Panc1 (cell line): ENCODE data around the gene RNF7. TPM values are rescaled to one million over a fixed set of nuclear protein-coding genes. Genes with fewer than 3 reads are reported as not detected.

ENCODE experiments used
- ATAC-seq: fragments of 200-7000 bp; cut with Tn5 transposase; 2 replicates; pipeline ENCODE4 v1.9.1; 2020; ENCODE audit warnings: mild to moderate bottlenecking, moderate library complexity
- BruUV-seq: library from RNA; stranded (reverse); fragments of 400-500 nt; replicated peaks from 2 replicates; lab custom pipeline; 2021; lab: Mats Ljungman, UMichigan
- CTCF ChIA-PET: fragments of 300-600 bp; sonication (Branson Sonifier 250); formaldehyde crosslinking; loops from one replicate; lab custom pipeline; 2022; ENCODE audit warnings: antibody characterized with exemption; lab: Charles Lee
- POLR2A ChIA-PET: fragments of 300-600 bp; sonication (Branson Sonifier 250); formaldehyde crosslinking; loops from one replicate; lab custom pipeline; 2022; ENCODE audit warnings: antibody characterized with exemption; lab: Charles Lee
- DNase-seq: peaks from one replicate; pipeline ENCODE4 v3.0.0-alpha.2; 2010; ENCODE audit warnings: low read depth, low spot score
- H3K27ac ChIP-seq: 2 replicates; pipeline ENCODE4 v1.5.1; 2011; ENCODE audit warnings: mild to moderate bottlenecking, low read length, inconsistent platforms
- H3K27me3 ChIP-seq: fragments of 200-500 bp; sonication (Bioruptor generic); 2 replicates; pipeline ENCODE4 v1.6.0; 2014; ENCODE audit warnings: low read length, inconsistent platforms; ENCODE audit not compliant: control insufficient read depth, insufficient read depth
- H3K36me3 ChIP-seq: fragments of 200-500 bp; sonication (Bioruptor generic); 2 replicates; pipeline ENCODE4 v1.5.1; 2014; ENCODE audit warnings: inconsistent platforms, mild to moderate bottlenecking, low read length, moderate library complexity; ENCODE audit not compliant: control insufficient read depth, insufficient read depth
- H3K4me1 ChIP-seq: 2 replicates; pipeline ENCODE4 v1.5.1; 2011; ENCODE audit warnings: inconsistent platforms, mild to moderate bottlenecking, low read length, moderate library complexity; ENCODE audit not compliant: control insufficient read depth, insufficient read depth
- H3K4me3 ChIP-seq, 2 experiments: 2 replicates each; pipeline ENCODE4 v1.5.1; 2011 to 2012; ENCODE audit warnings: low read depth in 2 of 2, low read length in 2 of 2, mild to moderate bottlenecking in 2 of 2, inconsistent platforms in 1 of 2, moderate library complexity in 1 of 2
- H3K9me3 ChIP-seq: fragments of 200-500 bp; sonication (Bioruptor generic); 2 replicates; pipeline ENCODE4 v1.5.1; 2014; ENCODE audit warnings: low read depth, mild to moderate bottlenecking, inconsistent platforms, low read length, moderate library complexity; ENCODE audit not compliant: control insufficient read depth, insufficient read depth
- POLR2AphosphoS5 ChIP-seq: IDR thresholded peaks from 2 replicates; pipeline ENCODE4 v1.6.1; 2012; ENCODE audit warnings: mild to moderate bottlenecking, low read depth, low read length, moderate library complexity
- SIN3A ChIP-seq: IDR thresholded peaks from 2 replicates; pipeline ENCODE4 v1.6.1; 2012; ENCODE audit warnings: low read depth, mild to moderate bottlenecking, low read length, moderate library complexity, borderline replicate concordance; ENCODE audit not compliant: insufficient read depth
- TCF7L2 ChIP-seq: IDR thresholded peaks from 2 replicates; pipeline ENCODE4 v1.6.1; 2011; ENCODE audit warnings: mild to moderate bottlenecking, low read depth, low read length, inconsistent platforms
- in situ Hi-C: cut with HindIII; loops from 2 replicates; pipeline ENCODE4 v1.10.0; 2016; ENCODE audit warnings: low sequenced_read_pairs, low pct_unique_long_range_greater_than_20kb
- intact Hi-C: fragments of 100-400 bp; cut with micrococcal nuclease; formaldehyde crosslinking; loops from one replicate; pipeline ENCODE4 v1.10.0; 2022; ENCODE audit not compliant: unreplicated experiment
- total RNA-seq: library from RNA; stranded (reverse); gene quantifications from one replicate; pipeline ENCODE4 v1.2.1, GENCODE V29; 2021; ENCODE audit not compliant: unreplicated experiment
- TF ChIP-seq, protein P1 (sequence below): fragments of 450-650 bp; IDR thresholded peaks from 2 replicates; pipeline ENCODE4 v1.5.1; 2017; ENCODE audit warnings: mild to moderate bottlenecking
- TF ChIP-seq, protein P2 (sequence below), 2 experiments: IDR thresholded peaks; 2 replicates each; pipeline ENCODE4 v1.6.1; 2011 to 2012; ENCODE audit warnings: low read depth in 2 of 2, control low read depth in 1 of 2, low read length in 1 of 2, mild to moderate bottlenecking in 1 of 2, moderate library complexity in 1 of 2; ENCODE audit not compliant: insufficient read depth in 1 of 2

RNF7 gene
- total RNA-seq, 1 experiment from 2014 or later, result 87.3 TPM

GRCh38 chr3:141723255-141723654, 14.8 kb upstream of the RNF7 start:
- Histone ChIP-seq H3K4me1 (no peaks in the 10 kb centered on the region), H3K27ac (no peak overlapping the region), H3K36me3 (no peaks in the 10 kb centered on the region), H3K27me3 (no peaks in the 10 kb centered on the region; the same call in 1 of the 2 replicates), H3K4me3 (no peak overlapping the region), H3K9me3 (no peaks in the 10 kb centered on the region)
- BruUV-seq, result no TSS peak
- intact Hi-C loops, result no loop called here
- ChIA-PET POLR2A (no interaction called here), CTCF (no interaction called here)
- ATAC-seq (no peak), DNase-seq (no peak)
- TF ChIP-seq SIN3A (no peak), TCF7L2 (no peak), POLR2AphosphoS5 (no peak)
- TF ChIP-seq, protein P1, sequence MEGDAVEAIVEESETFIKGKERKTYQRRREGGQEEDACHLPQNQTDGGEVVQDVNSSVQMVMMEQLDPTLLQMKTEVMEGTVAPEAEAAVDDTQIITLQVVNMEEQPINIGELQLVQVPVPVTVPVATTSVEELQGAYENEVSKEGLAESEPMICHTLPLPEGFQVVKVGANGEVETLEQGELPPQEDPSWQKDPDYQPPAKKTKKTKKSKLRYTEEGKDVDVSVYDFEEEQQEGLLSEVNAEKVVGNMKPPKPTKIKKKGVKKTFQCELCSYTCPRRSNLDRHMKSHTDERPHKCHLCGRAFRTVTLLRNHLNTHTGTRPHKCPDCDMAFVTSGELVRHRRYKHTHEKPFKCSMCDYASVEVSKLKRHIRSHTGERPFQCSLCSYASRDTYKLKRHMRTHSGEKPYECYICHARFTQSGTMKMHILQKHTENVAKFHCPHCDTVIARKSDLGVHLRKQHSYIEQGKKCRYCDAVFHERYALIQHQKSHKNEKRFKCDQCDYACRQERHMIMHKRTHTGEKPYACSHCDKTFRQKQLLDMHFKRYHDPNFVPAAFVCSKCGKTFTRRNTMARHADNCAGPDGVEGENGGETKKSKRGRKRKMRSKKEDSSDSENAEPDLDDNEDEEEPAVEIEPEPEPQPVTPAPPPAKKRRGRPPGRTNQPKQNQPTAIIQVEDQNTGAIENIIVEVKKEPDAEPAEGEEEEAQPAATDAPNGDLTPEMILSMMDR, result no peak
- TF ChIP-seq, protein P2, sequence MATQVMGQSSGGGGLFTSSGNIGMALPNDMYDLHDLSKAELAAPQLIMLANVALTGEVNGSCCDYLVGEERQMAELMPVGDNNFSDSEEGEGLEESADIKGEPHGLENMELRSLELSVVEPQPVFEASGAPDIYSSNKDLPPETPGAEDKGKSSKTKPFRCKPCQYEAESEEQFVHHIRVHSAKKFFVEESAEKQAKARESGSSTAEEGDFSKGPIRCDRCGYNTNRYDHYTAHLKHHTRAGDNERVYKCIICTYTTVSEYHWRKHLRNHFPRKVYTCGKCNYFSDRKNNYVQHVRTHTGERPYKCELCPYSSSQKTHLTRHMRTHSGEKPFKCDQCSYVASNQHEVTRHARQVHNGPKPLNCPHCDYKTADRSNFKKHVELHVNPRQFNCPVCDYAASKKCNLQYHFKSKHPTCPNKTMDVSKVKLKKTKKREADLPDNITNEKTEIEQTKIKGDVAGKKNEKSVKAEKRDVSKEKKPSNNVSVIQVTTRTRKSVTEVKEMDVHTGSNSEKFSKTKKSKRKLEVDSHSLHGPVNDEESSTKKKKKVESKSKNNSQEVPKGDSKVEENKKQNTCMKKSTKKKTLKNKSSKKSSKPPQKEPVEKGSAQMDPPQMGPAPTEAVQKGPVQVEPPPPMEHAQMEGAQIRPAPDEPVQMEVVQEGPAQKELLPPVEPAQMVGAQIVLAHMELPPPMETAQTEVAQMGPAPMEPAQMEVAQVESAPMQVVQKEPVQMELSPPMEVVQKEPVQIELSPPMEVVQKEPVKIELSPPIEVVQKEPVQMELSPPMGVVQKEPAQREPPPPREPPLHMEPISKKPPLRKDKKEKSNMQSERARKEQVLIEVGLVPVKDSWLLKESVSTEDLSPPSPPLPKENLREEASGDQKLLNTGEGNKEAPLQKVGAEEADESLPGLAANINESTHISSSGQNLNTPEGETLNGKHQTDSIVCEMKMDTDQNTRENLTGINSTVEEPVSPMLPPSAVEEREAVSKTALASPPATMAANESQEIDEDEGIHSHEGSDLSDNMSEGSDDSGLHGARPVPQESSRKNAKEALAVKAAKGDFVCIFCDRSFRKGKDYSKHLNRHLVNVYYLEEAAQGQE (IDR thresholded peaks at IDR 0.05; ENCODE audit: insufficient read depth in 1 of 2, low read depth in 2 of 2, low read length in 1 of 2), result no peak
- in situ Hi-C loops, result no loop called here

- in situ Hi-C loops (no loop called here), intact Hi-C loops (no loop called here)
- no peaks in the 10 kb centered on the region; the same call in 1 of the 2 replicates for H3K27me3 ChIP-seq
- ATAC-seq (no peak), DNase-seq (no peak)
- H3K4me1 ChIP-seq, result no peaks in the 10 kb centered on the region
- TF ChIP-seq, protein P2 (IDR thresholded peaks at IDR 0.05; ENCODE audit: insufficient read depth in 1 of 2, low read depth in 2 of 2, low read length in 1 of 2), result no peak
- TF ChIP-seq SIN3A (no peak), POLR2AphosphoS5 (no peak), TCF7L2 (no peak)
- TF ChIP-seq, protein P1, result no peak
- H3K4me3 ChIP-seq, result no peak overlapping the region
- H3K36me3 ChIP-seq, result no peaks in the 10 kb centered on the region
- no peaks in the 10 kb centered on the region for H3K9me3 ChIP-seq
- no TSS peak for BruUV-seq
- CTCF ChIA-PET, result no interaction called here
- H3K27ac ChIP-seq, result no peak overlapping the region
- POLR2A ChIA-PET, result no interaction called here
Measured at GRCh38 chr3:141724186-141724585, 13.9 kb upstream of the RNF7 start.
